ENCODE measurements around the gene CHRNA9. TPM values are rescaled to one million over a fixed set of nuclear protein-coding genes. Genes with fewer than 3 reads are reported as not detected.

CHRNA9 gene
- polyA plus RNA-seq, 1 of the 3 experiments (the other 2 are of a cell fraction): 0.05 TPM

GRCh38 chr4:40330536-40330935, 4.6 kb upstream of the CHRNA9 start:
- no peaks in the 10 kb centered on the region for H3K79me2 ChIP-seq (ENCODE audit: insufficient read depth)
- peaks cover 21 to 37% of the 10 kb centered on the region in 2 experiments for H3K4me1 ChIP-seq (ENCODE audit: control insufficient read depth in 1 of 2, insufficient read depth in 2 of 2, low read depth in 1 of 2, low read length in 1 of 2)
- H3K9ac ChIP-seq: no peak overlapping the region
- DNase-seq: no peak
- no peak overlapping the region for H3K27ac ChIP-seq (ENCODE audit: low read depth in 2 of 2, low read length in 1 of 2)
- POLR2A ChIA-PET: no interaction called here
- no peaks in the 10 kb centered on the region for H3K9me2 ChIP-seq
- WGBS (ENCODE audit: low lambda C conversion rate): 92% methylated on average over 4 of the region's 7 CpGs
- H2AFZ ChIP-seq (ENCODE audit: low read depth): no peak overlapping the region
- no peak overlapping the region for H3K4me3 ChIP-seq (ENCODE audit: low read depth in 2 of 2, low read length in 1 of 2)
- no peaks in the 10 kb centered on the region for H4K20me1 ChIP-seq (ENCODE audit: insufficient read depth)
- CTCF ChIA-PET: interaction anchor here (1.6 kb wide), 1 partner anchor 13 kb away, joined by 6 read pairs; no protein-coding TSS in a partner anchor
- no peaks in the 10 kb centered on the region for H3K27me3 ChIP-seq (ENCODE audit: insufficient read depth)
- H3K9me3 ChIP-seq: no peaks in the 10 kb centered on the region
- TF ChIP-seq PBX3 (IDR thresholded peaks at IDR 0.05): no peak
- no peak for TF ChIP-seq REST (IDR thresholded peaks at IDR 0.05; ENCODE audit: low read depth, low read length)
- no peak for TF ChIP-seq RXRA (IDR thresholded peaks at IDR 0.05; ENCODE audit: borderline replicate concordance, low read depth)
- no peak for TF ChIP-seq EP300 (IDR thresholded peaks at IDR 0.05; ENCODE audit: borderline replicate concordance in 1 of 2, low read depth in 1 of 2, low read length in 1 of 2)
- no peak for TF ChIP-seq NFIC (IDR thresholded peaks at IDR 0.05; ENCODE audit: borderline replicate concordance)
- TF ChIP-seq IRF3 (IDR thresholded peaks at IDR 0.05; ENCODE audit: low read depth, low read length): no peak
- TF ChIP-seq FOXJ3 (CRISPR knock-in tag; IDR thresholded peaks at IDR 0.05): no peak
- H3K4me2 ChIP-seq: no peak overlapping the region
- no peaks in the 10 kb centered on the region for H3K36me3 ChIP-seq (replicated peaks in 1 of 2; ENCODE audit: control insufficient read depth in 1 of 2, insufficient read depth in 2 of 2, low read length in 1 of 2)
- peaks cover 5% of the 10 kb centered on the region for H3F3A ChIP-seq (replicated peaks; ENCODE audit: insufficient read depth)

GRCh38 chr4:40331101-40331745, 3.9 kb upstream of the CHRNA9 start:
- DNase-seq: no peak
- no peak overlapping the region for H3K4me2 ChIP-seq
- peaks cover 9% of the 10 kb centered on the region for H3F3A ChIP-seq (replicated peaks; ENCODE audit: insufficient read depth)
- 74% methylated on average over 8 of the region's 8 CpGs for WGBS (ENCODE audit: low lambda C conversion rate)
- peaks cover 25 to 38% of the 10 kb centered on the region in 2 experiments for H3K4me1 ChIP-seq (ENCODE audit: control insufficient read depth in 1 of 2, insufficient read depth in 2 of 2, low read depth in 1 of 2, low read length in 1 of 2)
- TF ChIP-seq RAD21 (IDR thresholded peaks at IDR 0.05; ENCODE audit: low read length) (no peak), CHD2 (IDR thresholded peaks at IDR 0.05; ENCODE audit: low read length, partially characterized antibody) (no peak)
- no peak overlapping the region for H3K9ac ChIP-seq
- no peak overlapping the region; a peak in 1 of 4 replicates for H3K27ac ChIP-seq (ENCODE audit: low read depth in 2 of 2, low read length in 1 of 2)
- H3K9me2 ChIP-seq: no peaks in the 10 kb centered on the region
- H3K79me2 ChIP-seq (ENCODE audit: insufficient read depth): no peaks in the 10 kb centered on the region
- no peak overlapping the region for H3K4me3 ChIP-seq (ENCODE audit: low read depth in 2 of 2, low read length in 1 of 2)
- no peaks in the 10 kb centered on the region for H4K20me1 ChIP-seq (ENCODE audit: insufficient read depth)
- H3K36me3 ChIP-seq (replicated peaks in 1 of 2; ENCODE audit: control insufficient read depth in 1 of 2, insufficient read depth in 2 of 2, low read length in 1 of 2): no peaks in the 10 kb centered on the region
- CTCF ChIA-PET: interaction anchor here (0.6 to 1.6 kb wide), 3 partner anchors 10 to 14 kb away, joined by 3 to 6 read pairs (median 6); no protein-coding TSS in a partner anchor
- POLR2A ChIA-PET: no interaction called here
- no peaks in the 10 kb centered on the region for H3K27me3 ChIP-seq (ENCODE audit: insufficient read depth)
- H3K9me3 ChIP-seq: no peaks in the 10 kb centered on the region
- no peak overlapping the region for H2AFZ ChIP-seq (ENCODE audit: low read depth)
